D721Med (cell line): ENCODE data around the gene SLC6A1.

Source experiments
- DNase-seq: peaks from one replicate; pipeline ENCODE4 v3.0.0; 2011; ENCODE audit warnings: low spot score; ENCODE audit not compliant: insufficient read length
- FAIRE-seq: peaks from 2 replicates; lab custom pipeline; 2011; peaks lifted over from hg19 to GRCh38; lab: Jason Lieb, UNC
- TF ChIP-seq, protein P1 (sequence below): IDR thresholded peaks from 2 replicates; pipeline ENCODE4 v1.5.1; 2012; ENCODE audit warnings: mild to moderate bottlenecking, control low read depth; ENCODE audit not compliant: insufficient read depth; ENCODE audit errors: missing control alignments

Gene SLC6A1

DNA sequence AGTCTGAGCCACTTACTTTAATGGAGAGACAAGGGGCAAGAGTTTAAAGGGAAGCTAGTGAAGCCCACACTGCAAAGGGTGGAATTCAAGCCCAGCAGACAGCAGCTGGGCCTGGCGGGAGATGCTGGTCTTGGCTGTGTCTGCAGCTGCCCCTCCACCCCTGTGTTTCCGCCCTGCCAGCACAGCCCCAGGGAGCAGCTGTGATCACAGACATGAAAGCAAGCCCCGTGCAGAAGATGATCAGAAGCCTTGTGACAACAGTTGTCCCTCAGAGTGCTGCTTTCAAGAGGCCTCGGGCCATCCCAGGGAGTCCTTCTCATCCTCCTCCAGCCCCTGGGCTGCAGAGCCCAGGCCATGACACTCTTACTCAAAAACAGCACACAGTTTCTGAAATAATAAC lies 24.1 kb upstream of the SLC6A1 start:
- TF ChIP-seq, protein P1, sequence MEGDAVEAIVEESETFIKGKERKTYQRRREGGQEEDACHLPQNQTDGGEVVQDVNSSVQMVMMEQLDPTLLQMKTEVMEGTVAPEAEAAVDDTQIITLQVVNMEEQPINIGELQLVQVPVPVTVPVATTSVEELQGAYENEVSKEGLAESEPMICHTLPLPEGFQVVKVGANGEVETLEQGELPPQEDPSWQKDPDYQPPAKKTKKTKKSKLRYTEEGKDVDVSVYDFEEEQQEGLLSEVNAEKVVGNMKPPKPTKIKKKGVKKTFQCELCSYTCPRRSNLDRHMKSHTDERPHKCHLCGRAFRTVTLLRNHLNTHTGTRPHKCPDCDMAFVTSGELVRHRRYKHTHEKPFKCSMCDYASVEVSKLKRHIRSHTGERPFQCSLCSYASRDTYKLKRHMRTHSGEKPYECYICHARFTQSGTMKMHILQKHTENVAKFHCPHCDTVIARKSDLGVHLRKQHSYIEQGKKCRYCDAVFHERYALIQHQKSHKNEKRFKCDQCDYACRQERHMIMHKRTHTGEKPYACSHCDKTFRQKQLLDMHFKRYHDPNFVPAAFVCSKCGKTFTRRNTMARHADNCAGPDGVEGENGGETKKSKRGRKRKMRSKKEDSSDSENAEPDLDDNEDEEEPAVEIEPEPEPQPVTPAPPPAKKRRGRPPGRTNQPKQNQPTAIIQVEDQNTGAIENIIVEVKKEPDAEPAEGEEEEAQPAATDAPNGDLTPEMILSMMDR: no peak
- no peak for FAIRE-seq
- no peak for DNase-seq

DNA sequence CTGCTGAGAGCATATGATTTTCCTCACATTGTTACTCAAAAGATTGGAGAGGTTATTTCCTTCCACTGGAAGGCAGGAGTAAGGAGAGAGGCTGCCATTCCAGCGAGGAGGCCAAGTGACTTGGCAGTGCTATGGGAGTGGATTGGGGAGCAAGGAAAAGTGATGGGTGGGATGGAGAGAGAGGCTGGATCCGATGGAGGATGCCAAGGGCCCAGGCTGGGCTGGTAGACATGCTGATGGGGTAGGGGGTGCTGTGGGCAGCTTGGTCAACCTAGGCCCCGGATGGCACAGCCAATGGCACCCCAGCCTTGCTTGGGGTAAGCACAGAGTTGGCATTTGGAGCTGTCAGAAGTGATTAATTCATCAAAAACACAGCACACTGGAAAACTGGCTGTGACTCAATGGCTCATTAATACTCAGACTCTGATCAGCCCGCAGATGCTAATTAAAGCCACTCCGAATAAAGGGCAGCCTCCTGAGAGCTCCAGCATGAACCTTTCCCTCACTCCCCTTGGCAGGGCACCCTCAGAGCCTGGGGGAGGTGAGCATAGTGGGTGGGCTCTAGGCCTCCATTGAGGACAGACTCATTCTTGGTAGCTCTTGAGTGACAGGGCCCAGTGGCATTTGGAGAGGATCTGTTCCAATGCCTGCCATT lies 22.1 kb upstream of the SLC6A1 start:
- DNase-seq: no peak
- TF ChIP-seq, protein P1: no peak
- FAIRE-seq: no peak

DNA sequence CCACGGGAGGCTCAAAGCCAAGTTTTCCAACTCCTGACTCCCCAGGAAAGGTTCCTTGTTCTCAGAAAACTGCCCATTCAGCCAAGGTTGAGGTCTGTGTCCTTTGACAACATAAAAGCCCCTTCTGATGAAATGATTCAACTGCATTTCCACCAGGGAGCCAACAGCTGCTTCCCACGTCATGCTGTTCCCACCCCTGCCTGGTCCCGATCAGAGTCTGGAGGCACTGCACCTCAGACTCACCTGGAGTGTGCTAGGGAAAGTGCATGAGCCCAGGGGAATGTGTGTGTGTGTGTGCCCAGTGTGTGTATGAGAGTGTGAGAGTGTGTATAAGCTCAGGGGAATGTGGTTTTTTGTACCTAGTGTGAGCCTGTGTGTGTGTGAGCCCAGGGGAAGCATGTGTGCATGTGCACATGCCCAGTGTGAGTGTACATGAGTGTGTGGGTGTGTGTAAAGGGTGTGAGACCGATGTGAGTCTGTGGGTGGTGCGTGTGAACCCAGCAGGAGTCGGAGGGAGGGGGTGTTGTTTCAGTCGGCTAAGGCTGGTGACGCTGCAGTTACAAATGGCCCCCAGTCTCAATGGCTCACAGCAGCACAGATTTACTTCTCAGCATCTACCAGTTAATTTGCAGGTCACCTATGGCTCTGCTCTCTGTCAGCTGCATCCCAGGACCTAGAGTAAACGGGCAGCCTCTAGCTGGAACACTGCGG lies 20.3 kb upstream of the SLC6A1 start:
- DNase-seq (no peak), FAIRE-seq (no peak)
- TF ChIP-seq, protein P1: no peak

DNA sequence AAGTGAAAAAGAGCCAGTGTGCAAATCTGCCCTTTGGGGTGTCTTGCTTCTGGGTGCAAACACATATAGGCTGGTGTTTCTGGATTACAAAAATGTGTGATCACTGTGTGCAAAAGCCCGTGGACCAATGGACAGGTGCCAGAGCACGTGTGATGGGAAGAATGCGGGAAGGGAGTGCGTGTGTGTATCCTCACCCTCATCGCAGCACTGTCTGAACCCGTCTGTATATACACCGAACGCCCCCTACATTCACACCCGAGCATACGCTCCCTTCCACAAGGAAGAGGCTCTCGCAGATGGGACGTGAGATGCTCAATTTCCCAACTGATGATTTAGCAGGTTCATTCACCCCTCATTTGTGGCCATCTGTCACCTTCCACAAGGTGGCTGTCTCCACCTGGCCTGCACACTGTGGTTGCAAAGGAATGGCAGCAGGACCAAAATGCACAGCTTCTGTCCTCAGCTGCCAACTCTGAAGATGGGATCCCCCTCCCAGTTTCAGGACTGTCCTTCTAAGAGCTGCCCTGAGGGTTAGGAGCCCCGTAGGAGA lies 19.4 kb upstream of the SLC6A1 start:
- TF ChIP-seq, protein P1: no peak
- no peak for FAIRE-seq
- DNase-seq: no peak

DNA sequence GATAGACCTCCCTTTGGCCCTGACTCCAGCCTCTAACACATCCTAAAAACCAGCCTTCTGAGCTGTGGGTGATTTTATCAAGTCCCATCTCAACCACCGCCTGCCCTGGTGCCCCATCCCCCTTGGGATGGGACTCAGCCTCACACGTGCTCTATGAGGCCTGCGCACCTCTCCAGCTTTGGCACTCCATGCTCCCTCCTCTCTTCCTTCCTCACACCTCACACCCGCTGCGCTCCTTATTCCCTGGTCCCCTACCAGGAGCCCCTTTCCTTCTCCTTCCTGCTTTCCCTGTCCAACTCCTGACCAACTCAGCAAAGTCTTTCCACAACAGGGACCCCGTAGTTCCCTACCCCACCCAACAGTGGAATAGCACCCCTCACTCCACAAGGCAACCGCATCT lies 18.4 kb upstream of the SLC6A1 start:
- TF ChIP-seq, protein P1: no peak
- no peak for FAIRE-seq
- no peak for DNase-seq

DNA sequence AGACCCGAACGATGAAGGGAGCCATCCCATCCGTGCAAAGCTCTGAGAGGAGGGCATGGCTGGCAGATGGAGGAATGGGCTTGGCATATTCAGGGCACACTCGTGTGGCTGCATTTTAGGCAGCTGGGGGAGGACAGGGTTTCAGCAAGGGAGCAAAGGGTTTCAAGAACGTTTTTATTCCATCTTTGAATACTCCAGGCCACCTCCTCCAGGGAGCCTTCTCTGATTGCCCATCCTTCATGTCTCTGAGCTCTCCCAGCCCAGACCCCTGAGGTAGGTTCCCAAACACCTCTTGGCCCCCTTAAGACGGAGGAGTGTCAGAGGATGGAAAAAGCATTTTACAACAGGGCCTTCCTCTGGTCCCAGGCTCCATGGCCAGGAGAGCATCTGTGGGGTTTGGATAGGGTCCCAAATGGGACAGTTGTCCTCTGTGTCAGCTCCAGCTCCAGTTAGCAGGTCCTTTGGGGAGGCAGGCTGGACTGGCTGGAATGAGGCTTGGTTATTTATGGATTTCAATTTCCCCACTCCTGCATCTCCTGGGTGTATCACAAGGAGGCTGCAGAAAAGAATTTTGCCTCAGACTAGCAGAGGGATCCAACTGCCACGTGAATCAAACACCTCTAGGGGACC lies 17.7 kb upstream of the SLC6A1 start:
- DNase-seq (no peak), FAIRE-seq (no peak)
- TF ChIP-seq, protein P1: no peak
